Measurements from ENCODE around the gene PHACTR4.

The PHACTR4 gene

GRCh38 chr1:28545246-28545628 is 175.7 kb downstream of the PHACTR4 start:
- Mint-ChIP-seq H3K4me1 (ENCODE audit: low read depth) (no peaks in the 10 kb centered on the region), H3K27me3 (ENCODE audit: low read depth) (no peaks in the 10 kb centered on the region), H3K4me3 (no peak overlapping the region), H3K36me3 (ENCODE audit: low read depth) (no peaks in the 10 kb centered on the region), H3K9me3 (no peaks in the 10 kb centered on the region), H3K27ac (no peak overlapping the region)
- no peak for DNase-seq (ENCODE audit: low spot score)

- DNase-seq (ENCODE audit: low spot score), result no peak
- H3K27me3 Mint-ChIP-seq (ENCODE audit: low read depth), result no peaks in the 10 kb centered on the region
- H3K36me3 Mint-ChIP-seq (ENCODE audit: low read depth), result peaks cover 1% of the 10 kb centered on the region
- peaks cover 6% of the 10 kb centered on the region for H3K4me1 Mint-ChIP-seq (ENCODE audit: low read depth)
- H3K4me3 Mint-ChIP-seq, result no peak overlapping the region
- H3K9me3 Mint-ChIP-seq, result no peaks in the 10 kb centered on the region
- no peak overlapping the region for H3K27ac Mint-ChIP-seq
Observed at GRCh38 chr1:28548318-28548717, 178.8 kb downstream of the PHACTR4 start.
